HepG2 (cell line): ENCODE data around the gene TASP1. TPM values are rescaled to one million over a fixed set of nuclear protein-coding genes. Genes with fewer than 3 reads are reported as not detected.

Experiments
- ATAC-seq: fragments of 200-7000 bp; cut with Tn5 transposase; 3 replicates; pipeline ENCODE4 v1.9.1; 2020; ENCODE audit warnings: mild to moderate bottlenecking, moderate library complexity
- BruUV-seq: library from RNA; stranded (reverse); fragments of 400-500 nt; replicated peaks from 2 replicates; lab custom pipeline; 2021; lab: Mats Ljungman, UMichigan
- CTCF ChIA-PET: fragments of 300-600 bp; formaldehyde crosslinking; extraction: SDS; loops from one replicate; lab custom pipeline; 2021; ENCODE audit warnings: low total read pairs, inconsistent platforms, low intra/inter-chr PET ratio; lab: Yijun Ruan, JAX
- POLR2A ChIA-PET: fragments of 350-600 bp; sonication (Branson Sonifier 250); formaldehyde crosslinking; loops from one replicate; lab custom pipeline; 2020; ENCODE audit warnings: antibody characterized with exemption, inconsistent platforms; lab: Yijun Ruan, JAX
- DNase-seq: peaks from one replicate; pipeline ENCODE4 v3.0.0-alpha.2; 2015; ENCODE audit warnings: low spot score
- FAIRE-seq: peaks from 3 replicates; lab custom pipeline; 2011; peaks lifted over from hg19 to GRCh38; lab: Jason Lieb, UNC
- H2AFZ ChIP-seq: one replicate; pipeline ENCODE4 v1.6.1; 2011; ENCODE audit warnings: low read length, inconsistent platforms
- H3K27ac ChIP-seq: fragments of 300-600 bp; 3 replicates; pipeline ENCODE4 v1.8.0; 2011; ENCODE audit warnings: mixed run types, mild to moderate bottlenecking, mixed read lengths, low read length, inconsistent platforms; ENCODE audit not compliant: insufficient read depth; ENCODE audit errors: extremely low read length
- H3K27me3 ChIP-seq, 2 experiments: fragments of 200-600 bp in 1 of 2; 2 replicates in 1 of 2; 3 replicates in 1 of 2; pipeline versions ENCODE4 v1.6.0 to v1.8.0; 2011; ENCODE audit warnings: low read length in 2 of 2, mild to moderate bottlenecking in 2 of 2, moderate library complexity in 2 of 2, inconsistent platforms in 1 of 2; ENCODE audit not compliant: insufficient read depth in 2 of 2, control insufficient read depth in 1 of 2
- H3K36me3 ChIP-seq, 2 experiments: fragments of 200-600 bp in 1 of 2; replicated peaks in 1 of 2; 2 replicates in 1 of 2; 3 replicates in 1 of 2; pipeline versions ENCODE4 v1.5.1 to v1.8.0; 2011; ENCODE audit warnings: low read length in 2 of 2, inconsistent platforms in 1 of 2; ENCODE audit not compliant: insufficient read depth in 2 of 2, control insufficient read depth in 1 of 2
- H3K4me1 ChIP-seq: 2 replicates; pipeline ENCODE4 v1.5.1; 2012; ENCODE audit warnings: low read length, inconsistent platforms; ENCODE audit not compliant: insufficient read depth
- H3K4me2 ChIP-seq: 2 replicates; pipeline ENCODE4 v1.6.0; 2011; ENCODE audit warnings: low read depth, low read length, inconsistent platforms
- H3K4me3 ChIP-seq, 3 experiments: fragments of 200-600 bp in 1 of 3; sonication (generic), shearing (Covaris generic) in 1 of 3; replicated peaks in 1 of 3; 2 replicates each; pipeline ENCODE4 v1.5.1; 2011 to 2016; ENCODE audit warnings: low read length in 3 of 3, inconsistent platforms in 2 of 3, low read depth in 2 of 3, mild to moderate bottlenecking in 2 of 3, control low read depth in 1 of 3, mixed read lengths in 1 of 3; ENCODE audit not compliant: insufficient read depth in 1 of 3
- H3K79me2 ChIP-seq: one replicate; pipeline ENCODE4 v1.6.1; 2011; ENCODE audit warnings: low read length, inconsistent platforms; ENCODE audit not compliant: insufficient read depth
- H3K9ac ChIP-seq: 2 replicates; pipeline ENCODE4 v1.6.0; 2011; ENCODE audit warnings: mild to moderate bottlenecking, low read depth, low read length, inconsistent platforms; ENCODE audit not compliant: insufficient read depth
- H3K9me3 ChIP-seq: 2 replicates; pipeline ENCODE4 v1.5.1; 2012; ENCODE audit warnings: mild to moderate bottlenecking, low read length
- H4K20me1 ChIP-seq: 2 replicates; pipeline ENCODE4 v1.6.0; 2011; ENCODE audit warnings: inconsistent platforms, mild to moderate bottlenecking, low read length, moderate library complexity; ENCODE audit not compliant: insufficient read depth
- BATF2 ChIP-seq: sonication (generic); formaldehyde crosslinking; IDR thresholded peaks from 2 replicates; pipeline ENCODE4 v1.8.0; 2022; ENCODE audit warnings: mild to moderate bottlenecking, missing genetic modification reagents, moderate library complexity
- MEIS2 ChIP-seq: sonication (generic); formaldehyde crosslinking; IDR thresholded peaks from 2 replicates; pipeline ENCODE4 v1.9.0; 2021; ENCODE audit warnings: mild to moderate bottlenecking, missing genetic modification reagents
- TBX2 ChIP-seq: sonication (generic); formaldehyde crosslinking; IDR thresholded peaks from 2 replicates; pipeline ENCODE4 v1.5.0; 2020; ENCODE audit warnings: missing genetic modification reagents, mild to moderate bottlenecking, borderline replicate concordance
- TERF1 ChIP-seq: sonication (generic); formaldehyde crosslinking; IDR thresholded peaks from 2 replicates; pipeline ENCODE4 v1.8.0; 2022; ENCODE audit warnings: mild to moderate bottlenecking, missing genetic modification reagents, moderate library complexity
- ZHX1 ChIP-seq: sonication (generic); formaldehyde crosslinking; IDR thresholded peaks from 2 replicates; pipeline ENCODE4 v1.8.1; 2022; ENCODE audit warnings: low read depth, mild to moderate bottlenecking, missing genetic modification reagents
- ZNF432 ChIP-seq: sonication (generic); formaldehyde crosslinking; IDR thresholded peaks from 2 replicates; pipeline ENCODE4 v1.5.0; 2020; ENCODE audit warnings: missing genetic modification reagents, mild to moderate bottlenecking, borderline replicate concordance
- ZNF644 ChIP-seq: IDR thresholded peaks from 2 replicates; pipeline ENCODE4 v1.6.1; 2016; ENCODE audit warnings: low read depth
- ZNF674 ChIP-seq: sonication (generic); formaldehyde crosslinking; IDR thresholded peaks from 2 replicates; pipeline ENCODE4 v1.5.0; 2020; ENCODE audit warnings: low read depth, mild to moderate bottlenecking, missing genetic modification reagents
- WGBS: methylation state at CpG from one replicate; pipeline ENCODE4 v1.1.6; 2017; ENCODE audit warnings: low lambda C conversion rate; 5-methylcytosine and 5-hydroxymethylcytosine counted together
- in situ Hi-C: cut with HindIII; loops from 2 replicates; pipeline ENCODE4 v1.10.0; 2017; ENCODE audit warnings: low pct_unique_long_range_greater_than_20kb; ENCODE audit not compliant: extremely low pct_ligation_motif_present
- intact Hi-C: fragments of 100-400 bp; cut with micrococcal nuclease; formaldehyde crosslinking; loops from one replicate; pipeline ENCODE4 v1.10.0; 2022; ENCODE audit not compliant: unreplicated experiment
- polyA plus RNA-seq, 8 experiments: library from polyadenylated mRNA; depleted of rRNA in 3 of 8; stranded (reverse) in 7 of 8; unstranded in 1 of 8; fragments of >200 nt; fragmentation: Illumina TruSeq in 4 of 8; extraction: Trizol in 4 of 8; gene quantifications; 2 replicates each; pipeline versions ENCODE4 v1.2.1 to v1.2.3, GENCODE V29; 2011 to 2016; ENCODE audit warnings: low read depth in 4 of 8, missing spikeins in 1 of 8, mixed read lengths in 1 of 8; ENCODE audit not compliant: insufficient read depth in 1 of 8
- total RNA-seq, 5 experiments: library from RNA; depleted of rRNA; stranded (reverse); fragments of >200 nt; fragmentation: Illumina TruSeq; extraction: Trizol; gene quantifications; 2 replicates each; pipeline ENCODE4 v1.2.3, GENCODE V29; 2016; ENCODE audit warnings: low read depth in 1 of 5
- TF ChIP-seq, protein P1 (sequence below): sonication (generic); formaldehyde crosslinking; IDR thresholded peaks from 2 replicates; pipeline ENCODE4 v1.8.1; 2023; ENCODE audit warnings: mild to moderate bottlenecking, moderate library complexity, missing genetic modification reagents

Gene TASP1
- total and polyA plus RNA-seq, 2 of the 13 experiments (the other 11 are each of a cell fraction or from before 2014, with no cell fraction given) = 10.0 to 25.2 TPM

- ChIA-PET POLR2A (no interaction called here), CTCF (no interaction called here)
- ATAC-seq = no peak
- TF ChIP-seq ZNF644 (CRISPR knock-in tag) (no peak), MEIS2 (no peak)
- TF ChIP-seq, protein P1, sequence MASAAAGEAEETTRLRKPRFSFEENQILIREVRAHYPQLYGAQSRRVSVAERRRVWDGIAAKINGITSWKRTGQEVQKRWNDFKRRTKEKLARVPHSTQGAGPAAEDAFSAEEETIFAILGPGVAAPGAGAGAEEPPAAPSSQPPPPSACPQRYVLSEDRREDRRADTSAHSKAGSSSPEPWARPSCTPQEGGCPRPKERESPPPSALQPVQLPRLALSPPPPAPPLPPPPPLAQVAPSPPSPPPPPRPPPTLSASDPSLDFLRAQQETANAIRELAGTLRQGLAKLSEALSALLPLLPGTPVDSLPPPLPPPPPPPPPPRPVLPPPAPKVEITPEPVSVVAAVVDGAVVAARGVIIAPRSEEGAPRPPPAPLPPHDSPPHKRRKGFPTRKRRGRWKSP (CRISPR knock-in tag) = no peak
- Histone ChIP-seq H3K4me1 (no peaks in the 10 kb centered on the region), H3K9ac (no peak overlapping the region), H2AFZ (no peak overlapping the region), H3K27ac (no peak overlapping the region), H3K4me3 (no peak overlapping the region), H3K9me3 (no peaks in the 10 kb centered on the region), H3K79me2 (no peaks in the 10 kb centered on the region), H3K27me3 (no peaks in the 10 kb centered on the region), H3K36me3 (no peaks in the 10 kb centered on the region), H3K4me2 (no peak overlapping the region), H4K20me1 (no peaks in the 10 kb centered on the region)
- in situ Hi-C loops (no loop called here), intact Hi-C loops (no loop called here)
- 47% methylated on average over 2 of the region's 2 CpGs for WGBS
- no peak for DNase-seq
- no TSS peak for BruUV-seq
- FAIRE-seq = no peak
These were observed 145.6 kb downstream of the TASP1 start for GRCh38 chr20:13493143-13493542.

DNA sequence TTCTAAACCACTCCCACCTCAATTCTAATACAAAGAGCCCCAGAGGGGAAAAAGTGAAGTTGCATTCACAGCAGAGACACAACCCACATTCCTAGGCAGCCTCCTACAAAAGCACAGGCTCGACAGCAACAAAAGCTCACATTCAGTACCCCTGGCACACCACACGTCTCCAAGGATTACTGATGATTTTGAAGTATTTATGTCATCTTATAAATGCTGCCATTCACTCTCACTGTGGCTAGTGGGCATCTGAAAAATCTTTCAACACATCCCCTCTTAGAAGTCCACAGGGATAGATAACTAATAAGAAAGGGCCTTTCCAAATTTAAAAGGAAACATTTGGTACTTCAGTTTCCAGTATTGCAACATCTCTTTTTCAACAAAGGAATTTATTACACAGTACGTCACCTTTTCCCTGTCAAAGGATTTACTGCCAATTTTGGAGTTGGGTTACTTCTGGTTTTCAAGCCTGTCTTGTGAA lies 146.7 kb downstream of the TASP1 start:
- TF ChIP-seq ZNF432 (CRISPR knock-in tag) = no peak
- no peak for TF ChIP-seq ZNF674 (CRISPR knock-in tag)
- TF ChIP-seq TBX2 (CRISPR knock-in tag) = no peak
- TF ChIP-seq TERF1 (CRISPR knock-in tag) = no peak
- no peak for TF ChIP-seq ZHX1
- no peak for TF ChIP-seq BATF2 (CRISPR knock-in tag)
- WGBS = 80% methylated on average over 3 of the region's 3 CpGs
- no peak overlapping the region for H3K27ac ChIP-seq
- CTCF ChIA-PET = no interaction called here
- DNase-seq (no peak), ATAC-seq (no peak), FAIRE-seq (no peak)
- H3K4me2 ChIP-seq = no peak overlapping the region
- no peak overlapping the region for H2AFZ ChIP-seq
- H3K9ac ChIP-seq = no peak overlapping the region
- H4K20me1 ChIP-seq = no peaks in the 10 kb centered on the region
- H3K9me3 ChIP-seq = no peaks in the 10 kb centered on the region
- no peaks in the 10 kb centered on the region for H3K36me3 ChIP-seq
- H3K79me2 ChIP-seq = no peaks in the 10 kb centered on the region
- intact Hi-C loops (no loop called here), in situ Hi-C loops (no loop called here)
- BruUV-seq = no TSS peak
- POLR2A ChIA-PET = no interaction called here
- no peak overlapping the region for H3K4me3 ChIP-seq
- no peaks in the 10 kb centered on the region for H3K27me3 ChIP-seq
- no peaks in the 10 kb centered on the region for H3K4me1 ChIP-seq
